ENCODE results near the gene YTHDF2.

GRCh38 chr1:28789816-28790215 lies 53.1 kb downstream of the YTHDF2 start:
- TF ChIP-seq SUZ12 (IDR thresholded peaks at IDR 0.05; ENCODE audit: extremely low read depth, insufficient read depth, insufficient read length) (no peak), ZNF274 (IDR thresholded peaks at IDR 0.05; ENCODE audit: low read depth, low read length) (no peak)
